ENCODE data around the gene SVIL.

GRCh38 chr10:29652192-29652591 lies 17.4 kb upstream of the SVIL start:
- no peak for TF ChIP-seq SUZ12 (IDR thresholded peaks at IDR 0.05; ENCODE audit: extremely low read depth, insufficient read depth, insufficient read length)
- no peak for TF ChIP-seq ZNF274 (IDR thresholded peaks at IDR 0.05; ENCODE audit: low read depth, low read length)
- no peak for TF ChIP-seq YY1 (IDR thresholded peaks at IDR 0.05; ENCODE audit: insufficient read depth, insufficient read length)
